NCI-H1092 (cell line): ENCODE data around the gene TTC3.

Source experiments
- DNase-seq: peaks from one replicate; lab custom pipeline; 2025; lab: John Stamatoyannopoulos, UW

TTC3 gene

DNA sequence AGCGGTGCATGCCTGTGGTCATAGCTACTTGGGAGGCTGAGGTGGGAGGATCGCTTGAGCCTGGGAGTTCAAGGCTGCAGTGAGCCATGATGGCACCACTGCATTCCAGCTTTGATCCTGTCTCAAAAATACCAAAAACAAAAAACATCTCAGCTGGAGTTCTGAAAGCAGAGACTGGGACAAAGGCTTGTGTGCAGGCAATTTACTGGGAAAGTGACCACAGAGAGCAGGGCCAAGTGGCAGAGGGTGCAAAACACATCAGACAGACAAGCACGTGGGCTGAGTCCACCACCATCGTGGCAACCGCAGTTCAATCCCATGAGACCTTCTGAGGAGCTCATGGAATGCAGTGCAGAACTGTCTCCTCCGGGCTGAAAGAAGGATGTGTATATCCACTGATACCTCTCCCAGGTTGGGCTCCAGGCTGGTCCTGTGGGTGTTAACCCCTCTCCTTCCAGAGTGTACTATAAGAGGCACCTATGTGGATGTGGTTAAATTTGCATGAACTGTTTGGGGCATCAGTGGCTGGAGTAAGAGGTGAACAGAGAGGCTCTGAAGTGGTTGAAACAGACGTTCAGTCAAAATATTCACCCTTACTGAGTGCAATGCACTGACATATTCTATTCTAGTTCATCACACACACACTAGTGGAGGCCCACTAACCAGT is 11.0 kb upstream of the TTC3 start:
- no peak for DNase-seq

DNA sequence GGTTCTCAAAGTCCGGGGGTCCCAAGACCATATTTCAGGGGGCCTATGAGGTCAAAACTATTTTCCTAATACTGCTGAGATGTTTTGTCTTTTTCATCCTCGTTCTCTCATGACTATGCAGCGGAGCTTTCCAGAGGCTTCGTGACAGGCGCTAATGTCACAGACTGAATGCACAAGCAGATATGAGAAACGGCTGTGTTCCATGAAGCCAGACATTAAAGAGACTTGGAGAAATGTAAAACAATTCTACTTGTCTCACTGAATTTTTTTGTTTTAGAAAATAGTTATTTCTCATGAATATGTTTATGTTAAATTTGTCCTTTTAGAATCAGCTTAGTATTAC is 10.5 kb upstream of the TTC3 start:
- no peak for DNase-seq

GRCh38 chr21:37063433-37063832 is 9.6 kb upstream of the TTC3 start:
- DNase-seq: no peak

GRCh38 chr21:37064841-37065240 is 8.2 kb upstream of the TTC3 start:
- no peak for DNase-seq

DNA sequence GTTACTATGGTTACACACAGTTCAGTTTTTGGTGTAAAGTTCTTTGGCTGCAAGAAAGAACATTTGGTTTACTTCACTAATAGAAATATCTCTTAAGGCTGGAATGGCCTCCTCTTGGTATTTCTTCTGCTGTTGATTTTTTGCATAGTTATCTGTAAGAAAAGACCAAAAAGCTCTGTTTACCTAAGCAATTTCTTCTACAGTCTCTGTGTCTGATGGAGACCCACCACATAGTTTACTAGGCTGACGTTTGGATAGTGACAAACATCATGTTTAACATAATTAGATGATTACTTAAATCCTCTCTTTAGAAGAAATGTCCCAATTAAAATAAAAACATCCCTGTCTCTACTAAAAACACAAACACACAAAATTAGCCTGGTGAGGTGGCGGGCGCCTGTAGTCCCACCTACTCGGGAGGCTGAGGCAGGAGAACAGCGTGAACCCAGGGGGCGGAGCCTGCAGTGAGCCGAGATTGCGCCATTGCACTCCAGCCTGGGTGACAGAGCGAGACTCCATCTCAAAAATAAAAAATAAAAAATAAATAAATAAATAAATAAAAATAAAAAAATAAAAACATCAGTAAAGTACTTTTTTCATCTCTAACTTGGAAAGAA is 7.4 kb upstream of the TTC3 start:
- DNase-seq: no peak

GRCh38 chr21:37071561-37072273 is 1.3 kb upstream of the TTC3 start:
- no peak for DNase-seq

DNA sequence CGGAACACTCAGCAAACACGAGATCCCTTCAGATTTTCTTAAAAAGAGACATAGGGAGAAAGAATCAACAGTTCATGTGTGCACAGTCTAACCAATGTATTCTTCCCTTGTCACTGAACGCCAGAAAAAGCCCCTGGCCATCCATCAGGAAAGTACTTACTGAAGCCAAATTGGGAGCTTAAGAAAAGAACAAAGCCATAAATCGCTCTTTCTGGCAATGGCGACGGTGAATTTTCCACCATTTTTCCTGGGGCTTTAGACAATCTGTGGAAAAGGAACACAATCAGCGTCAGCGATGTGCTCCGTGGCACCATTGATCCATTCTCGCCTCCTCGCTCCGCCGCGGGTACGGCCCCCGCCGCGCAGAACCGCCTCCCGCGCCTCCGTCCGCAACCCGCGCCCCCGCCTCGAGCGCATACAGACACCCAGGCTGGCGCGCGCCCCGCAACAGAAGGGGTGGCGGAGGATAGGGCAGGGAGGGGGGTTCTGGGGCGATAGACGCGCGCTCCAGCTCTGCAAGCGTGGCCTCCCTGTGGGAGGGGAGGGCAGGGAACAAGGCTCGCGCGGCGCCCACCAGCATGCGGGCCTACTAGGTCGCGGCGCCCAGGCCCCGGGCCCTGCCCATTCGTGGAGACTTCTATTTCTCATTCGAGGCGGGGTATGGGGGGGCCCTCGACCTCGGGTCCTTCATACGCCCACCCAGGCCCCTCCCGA is 623 bp upstream of the TTC3 start:
- peak; percentile 76 for DNase-seq

- no peak for DNase-seq
These were observed 553 bp downstream of the TTC3 start for GRCh38 chr21:37073417-37074196.

GRCh38 chr21:37074197-37074510 is 1.1 kb downstream of the TTC3 start:
- no peak for DNase-seq

GRCh38 chr21:37074546-37074945 is 1.5 kb downstream of the TTC3 start:
- DNase-seq: no peak

GRCh38 chr21:37075214-37075770 is 2.2 kb downstream of the TTC3 start:
- no peak for DNase-seq

- no peak for DNase-seq
These were observed 3.2 kb downstream of the TTC3 start for GRCh38 chr21:37076087-37076850.

GRCh38 chr21:37077403-37077802 is 4.3 kb downstream of the TTC3 start:
- DNase-seq: no peak

GRCh38 chr21:37079211-37079824 is 6.3 kb downstream of the TTC3 start:
- DNase-seq: no peak

DNA sequence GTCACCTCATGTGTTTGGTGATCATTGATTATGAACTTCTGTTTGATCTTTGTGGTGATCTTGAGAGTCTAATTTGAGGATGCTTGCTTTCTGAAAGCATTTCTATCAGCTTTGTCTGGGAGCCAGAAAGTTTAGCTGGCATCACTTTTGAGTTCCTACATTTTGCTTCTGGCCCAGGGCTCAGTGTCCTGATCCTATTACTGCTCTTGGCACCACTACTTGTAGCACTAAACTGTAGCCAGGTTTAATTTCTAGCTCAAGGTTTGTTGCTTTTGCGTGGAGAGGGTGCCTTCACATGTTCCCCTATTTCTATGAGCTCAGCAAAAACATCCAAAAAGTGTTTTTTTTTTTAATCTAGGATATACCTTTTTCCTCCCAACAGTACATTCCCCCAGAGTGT is 9.3 kb downstream of the TTC3 start:
- no peak for DNase-seq

GRCh38 chr21:37082856-37083528 is 9.9 kb downstream of the TTC3 start:
- no peak for DNase-seq

- DNase-seq: no peak
These were observed 12.7 kb downstream of the TTC3 start for GRCh38 chr21:37085726-37086125.

GRCh38 chr21:37087188-37087587 is 14.1 kb downstream of the TTC3 start:
- DNase-seq: no peak

DNA sequence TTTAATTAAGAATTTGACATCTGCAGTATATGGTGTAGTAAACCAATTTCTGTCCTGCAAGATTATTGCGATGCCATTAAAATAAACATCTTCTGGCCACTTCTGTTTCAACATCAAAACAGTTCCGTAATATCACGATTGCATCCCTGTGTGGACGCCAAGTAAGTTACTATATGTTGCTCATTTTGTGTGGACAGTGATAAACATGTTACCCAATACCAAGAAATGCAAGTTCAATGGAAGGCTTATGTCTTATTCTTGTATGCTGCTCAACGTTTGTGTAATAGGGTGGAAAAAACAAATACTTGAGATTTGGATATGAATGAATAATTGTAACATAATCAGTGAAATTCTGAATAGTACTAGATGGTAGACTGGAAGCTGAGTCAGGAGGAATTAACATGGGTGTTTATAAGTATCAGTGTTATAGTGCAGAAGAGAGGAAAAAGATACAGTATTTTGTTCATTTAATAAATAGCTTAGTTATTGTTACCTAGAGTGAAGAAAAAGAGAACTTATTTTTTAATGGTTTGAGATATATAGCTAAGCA is 15.2 kb downstream of the TTC3 start:
- no peak for DNase-seq

GRCh38 chr21:37093977-37094376 is 20.9 kb downstream of the TTC3 start:
- DNase-seq: no peak
